ENCODE measurements around the gene CAMTA1.

Gene CAMTA1

GRCh38 chr1:6902153-6902552, 116.9 kb downstream of the CAMTA1 start:
- Histone ChIP-seq H3K36me3 (ENCODE audit: insufficient read depth, low read length) (no peaks in the 10 kb centered on the region), H3K27ac (ENCODE audit: low read depth, low read length) (no peak overlapping the region), H3K27me3 (ENCODE audit: insufficient read depth, low read length) (no peaks in the 10 kb centered on the region), H3K9ac (ENCODE audit: low read depth, low read length) (no peak overlapping the region), H3K4me3 (ENCODE audit: low read length) (no peak overlapping the region), H3K4me1 (ENCODE audit: insufficient read depth, low read length) (peaks cover 8% of the 10 kb centered on the region), H3K9me3 (ENCODE audit: insufficient read depth, low read depth, low read length) (no peaks in the 10 kb centered on the region)
- 94% methylated on average over 2 of the region's 2 CpGs for WGBS

- no peaks in the 10 kb centered on the region for H3K36me3 ChIP-seq (ENCODE audit: insufficient read depth, low read length)
- H3K4me1 ChIP-seq (ENCODE audit: insufficient read depth, low read length): peaks cover 10% of the 10 kb centered on the region
- H3K9me3 ChIP-seq (ENCODE audit: insufficient read depth, low read depth, low read length): no peaks in the 10 kb centered on the region
- no peak overlapping the region for H3K4me3 ChIP-seq (ENCODE audit: low read length)
- no peak overlapping the region for H3K9ac ChIP-seq (ENCODE audit: low read depth, low read length)
- H3K27me3 ChIP-seq (ENCODE audit: insufficient read depth, low read length): no peaks in the 10 kb centered on the region
- no peak overlapping the region for H3K27ac ChIP-seq (ENCODE audit: low read depth, low read length)
- 94% methylated on average over 16 of the region's 17 CpGs for WGBS
Measured at GRCh38 chr1:6904476-6905170, 119.4 kb downstream of the CAMTA1 start.

- Histone ChIP-seq H3K27ac (ENCODE audit: low read depth, low read length) (no peak overlapping the region), H3K4me1 (ENCODE audit: insufficient read depth, low read length) (peaks cover 10% of the 10 kb centered on the region), H3K27me3 (ENCODE audit: insufficient read depth, low read length) (no peaks in the 10 kb centered on the region), H3K4me3 (ENCODE audit: low read length) (no peak overlapping the region), H3K36me3 (ENCODE audit: insufficient read depth, low read length) (no peaks in the 10 kb centered on the region), H3K9ac (ENCODE audit: low read depth, low read length) (no peak overlapping the region), H3K9me3 (ENCODE audit: insufficient read depth, low read depth, low read length) (no peaks in the 10 kb centered on the region)
- WGBS: 91% methylated on average over 8 of the region's 8 CpGs
Measured at GRCh38 chr1:6905331-6905730, 120.1 kb downstream of the CAMTA1 start.

GRCh38 chr1:6905790-6906189, 120.5 kb downstream of the CAMTA1 start:
- no peaks in the 10 kb centered on the region for H3K36me3 ChIP-seq (ENCODE audit: insufficient read depth, low read length)
- H3K27me3 ChIP-seq (ENCODE audit: insufficient read depth, low read length): no peaks in the 10 kb centered on the region
- H3K4me3 ChIP-seq (ENCODE audit: low read length): no peak overlapping the region
- H3K9ac ChIP-seq (ENCODE audit: low read depth, low read length): no peak overlapping the region
- 89% methylated on average over 7 of the region's 7 CpGs for WGBS
- H3K4me1 ChIP-seq (ENCODE audit: insufficient read depth, low read length): peaks cover 10% of the 10 kb centered on the region
- no peaks in the 10 kb centered on the region for H3K9me3 ChIP-seq (ENCODE audit: insufficient read depth, low read depth, low read length)
- H3K27ac ChIP-seq (ENCODE audit: low read depth, low read length): no peak overlapping the region

GRCh38 chr1:6906783-6907182, 121.5 kb downstream of the CAMTA1 start:
- H3K27me3 ChIP-seq (ENCODE audit: insufficient read depth, low read length): no peaks in the 10 kb centered on the region
- no peak overlapping the region; the same call in 1 of the 2 replicates for H3K9ac ChIP-seq (ENCODE audit: low read depth, low read length)
- no peaks in the 10 kb centered on the region for H3K9me3 ChIP-seq (ENCODE audit: insufficient read depth, low read depth, low read length)
- H3K27ac ChIP-seq (ENCODE audit: low read depth, low read length): 0 out of 2 replicates have a peak overlapping the region, but pooled peaks have one; percentile 5
- H3K4me1 ChIP-seq (ENCODE audit: insufficient read depth, low read length): peaks cover 13% of the 10 kb centered on the region
- no peak overlapping the region for H3K4me3 ChIP-seq (ENCODE audit: low read length)
- no peaks in the 10 kb centered on the region for H3K36me3 ChIP-seq (ENCODE audit: insufficient read depth, low read length)
- WGBS: 54% methylated on average over 7 of the region's 7 CpGs

- Histone ChIP-seq H3K9ac (ENCODE audit: low read depth, low read length) (no peak overlapping the region), H3K4me3 (ENCODE audit: low read length) (no peak overlapping the region), H3K27ac (ENCODE audit: low read depth, low read length) (0 out of 2 replicates have a peak overlapping the region, but pooled peaks have one; percentile 5), H3K36me3 (ENCODE audit: insufficient read depth, low read length) (no peaks in the 10 kb centered on the region), H3K4me1 (ENCODE audit: insufficient read depth, low read length) (peaks cover 16% of the 10 kb centered on the region), H3K27me3 (ENCODE audit: insufficient read depth, low read length) (no peaks in the 10 kb centered on the region), H3K9me3 (ENCODE audit: insufficient read depth, low read depth, low read length) (no peaks in the 10 kb centered on the region)
- 93% methylated on average over 12 of the region's 12 CpGs for WGBS
Measured at GRCh38 chr1:6907201-6907600, 121.9 kb downstream of the CAMTA1 start.

- no peak overlapping the region for H3K9ac ChIP-seq (ENCODE audit: low read depth, low read length)
- H3K36me3 ChIP-seq (ENCODE audit: insufficient read depth, low read length): no peaks in the 10 kb centered on the region
- H3K27ac ChIP-seq (ENCODE audit: low read depth, low read length): no peak overlapping the region
- no peak overlapping the region for H3K4me3 ChIP-seq (ENCODE audit: low read length)
- WGBS: 93% methylated on average over 21 of the region's 21 CpGs
- H3K4me1 ChIP-seq (ENCODE audit: insufficient read depth, low read length): peaks cover 22% of the 10 kb centered on the region
- no peaks in the 10 kb centered on the region for H3K27me3 ChIP-seq (ENCODE audit: insufficient read depth, low read length)
- no peaks in the 10 kb centered on the region for H3K9me3 ChIP-seq (ENCODE audit: insufficient read depth, low read depth, low read length)
Measured at GRCh38 chr1:6907676-6908434, 122.6 kb downstream of the CAMTA1 start.

GRCh38 chr1:6909401-6909800, 124.1 kb downstream of the CAMTA1 start:
- H3K4me3 ChIP-seq (ENCODE audit: low read length): no peak overlapping the region
- no peaks in the 10 kb centered on the region for H3K27me3 ChIP-seq (ENCODE audit: insufficient read depth, low read length)
- H3K9me3 ChIP-seq (ENCODE audit: insufficient read depth, low read depth, low read length): peaks cover 5% of the 10 kb centered on the region; the same call in 1 of the 2 replicates
- WGBS: 89% methylated on average over 5 of the region's 5 CpGs
- H3K27ac ChIP-seq (ENCODE audit: low read depth, low read length): no peak overlapping the region
- peaks cover 22% of the 10 kb centered on the region for H3K4me1 ChIP-seq (ENCODE audit: insufficient read depth, low read length)
- no peak overlapping the region for H3K9ac ChIP-seq (ENCODE audit: low read depth, low read length)
- no peaks in the 10 kb centered on the region for H3K36me3 ChIP-seq (ENCODE audit: insufficient read depth, low read length)

- whole genome bisulfite sequencing: 92% methylated on average over 1 of the region's 1 CpG
- no peak overlapping the region for H3K27ac ChIP-seq (ENCODE audit: low read depth, low read length)
- no peaks in the 10 kb centered on the region for H3K27me3 ChIP-seq (ENCODE audit: insufficient read depth, low read length)
Measured at GRCh38 chr1:6909857-6910256, 124.6 kb downstream of the CAMTA1 start.

GRCh38 chr1:6911021-6911941, 126.0 kb downstream of the CAMTA1 start:
- peaks cover 5% of the 10 kb centered on the region; the same call in 1 of the 2 replicates for H3K9me3 ChIP-seq (ENCODE audit: insufficient read depth, low read depth, low read length)
- no peak overlapping the region for H3K9ac ChIP-seq (ENCODE audit: low read depth, low read length)
- 83% methylated on average over 14 of the region's 14 CpGs for WGBS
- H3K4me1 ChIP-seq (ENCODE audit: insufficient read depth, low read length): peaks cover 22% of the 10 kb centered on the region
- H3K27ac ChIP-seq (ENCODE audit: low read depth, low read length): no peak overlapping the region
- no peak overlapping the region for H3K4me3 ChIP-seq (ENCODE audit: low read length)
- no peaks in the 10 kb centered on the region for H3K27me3 ChIP-seq (ENCODE audit: insufficient read depth, low read length)
- no peaks in the 10 kb centered on the region for H3K36me3 ChIP-seq (ENCODE audit: insufficient read depth, low read length)

More at GRCh38 chr1:6909857-6910256, 124.6 kb downstream of the CAMTA1 start:
- H3K9ac ChIP-seq (ENCODE audit: low read depth, low read length): no peak overlapping the region
- H3K4me3 ChIP-seq (ENCODE audit: low read length): no peak overlapping the region
- peaks cover 5% of the 10 kb centered on the region; the same call in 1 of the 2 replicates for H3K9me3 ChIP-seq (ENCODE audit: insufficient read depth, low read depth, low read length)
- H3K4me1 ChIP-seq (ENCODE audit: insufficient read depth, low read length): peaks cover 22% of the 10 kb centered on the region
- H3K36me3 ChIP-seq (ENCODE audit: insufficient read depth, low read length): no peaks in the 10 kb centered on the region
